Measurements from ENCODE around the gene TTC32.

TTC32 gene

DNA sequence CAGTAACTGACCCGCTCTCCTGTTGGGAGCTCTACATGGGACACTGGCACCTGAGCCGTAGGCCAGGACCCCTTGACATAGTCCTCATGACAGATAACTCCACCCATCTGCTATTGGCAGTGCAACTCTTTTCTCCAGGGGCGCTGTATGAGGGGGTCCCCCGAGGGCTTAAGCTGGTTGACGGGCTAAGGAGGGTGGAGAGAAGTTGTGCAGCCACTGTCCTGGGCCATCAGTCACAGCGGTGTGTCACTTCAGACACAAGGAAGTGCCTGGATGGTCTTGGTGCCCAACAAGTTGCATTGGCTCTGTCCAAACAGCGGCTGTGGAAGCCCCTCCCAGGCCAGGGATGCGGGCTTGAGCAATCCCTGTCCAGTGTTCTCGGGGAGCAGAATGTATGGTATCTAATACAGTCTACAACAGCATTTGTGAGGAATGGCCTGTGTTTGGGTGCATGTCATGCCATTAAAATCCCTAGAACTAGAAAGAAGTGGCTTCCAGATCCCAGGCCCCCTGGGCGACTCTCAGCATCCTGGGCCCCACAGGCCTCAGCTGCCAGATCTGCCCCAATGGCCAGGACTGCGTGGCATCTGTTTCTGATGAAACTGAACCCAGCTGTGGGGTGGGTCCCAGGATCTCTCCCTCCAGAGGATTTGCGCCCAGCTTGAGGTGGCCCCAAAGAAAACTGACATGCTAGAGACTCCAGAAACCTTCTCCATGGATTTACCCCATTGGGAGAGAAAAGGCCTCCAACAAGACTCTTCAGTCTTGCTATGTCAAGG lies 23.3 kb downstream of the TTC32 start:
- no peak overlapping the region for H3K4me3 ChIP-seq (ENCODE audit: control insufficient read depth, low read depth, low read length)
- TF ChIP-seq CTCF (IDR thresholded peaks at IDR 0.05; ENCODE audit: control insufficient read depth, insufficient read depth, low read depth, low read length, missing control alignments), result no peak
- DNase-seq (ENCODE audit: low read depth), result no peak

- H3K4me3 ChIP-seq (ENCODE audit: control insufficient read depth, low read depth, low read length), result no peak overlapping the region
- DNase-seq (ENCODE audit: low read depth), result no peak
- no peak for TF ChIP-seq CTCF (IDR thresholded peaks at IDR 0.05; ENCODE audit: control insufficient read depth, insufficient read depth, low read depth, low read length, missing control alignments)
Measured at GRCh38 chr2:19876751-19877150, 25.0 kb downstream of the TTC32 start.

- H3K4me3 ChIP-seq (ENCODE audit: control insufficient read depth, low read depth, low read length), result no peak overlapping the region
- DNase-seq (ENCODE audit: low read depth), result no peak
- no peak for TF ChIP-seq CTCF (IDR thresholded peaks at IDR 0.05; ENCODE audit: control insufficient read depth, insufficient read depth, low read depth, low read length, missing control alignments)
Measured at GRCh38 chr2:19875280-19875679, 26.5 kb downstream of the TTC32 start.

DNA sequence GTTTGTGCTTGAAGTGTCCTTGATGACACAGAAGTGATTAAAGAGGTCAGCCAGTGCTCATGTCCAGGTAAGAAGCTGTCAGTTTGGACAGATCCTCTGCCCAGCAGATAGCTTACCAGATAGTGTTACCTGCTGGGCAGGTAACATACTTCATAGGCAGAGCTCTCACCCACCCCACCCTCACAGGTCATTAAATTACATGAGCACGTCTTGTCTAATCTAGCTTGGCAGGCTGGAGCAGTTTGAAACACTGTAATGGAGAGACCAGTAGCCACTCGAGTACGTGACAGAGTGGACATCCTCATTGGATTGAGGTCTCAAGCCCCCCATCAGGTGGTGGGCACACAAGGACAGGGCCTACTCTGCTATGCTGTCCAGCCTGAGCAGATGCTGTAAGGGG lies 27.1 kb downstream of the TTC32 start:
- TF ChIP-seq CTCF (IDR thresholded peaks at IDR 0.05; ENCODE audit: control insufficient read depth, insufficient read depth, low read depth, low read length, missing control alignments), result no peak
- no peak for DNase-seq (ENCODE audit: low read depth)
- no peak overlapping the region for H3K4me3 ChIP-seq (ENCODE audit: control insufficient read depth, low read depth, low read length)

- H3K4me3 ChIP-seq (ENCODE audit: control insufficient read depth, low read depth, low read length), result no peak overlapping the region
- no peak for TF ChIP-seq CTCF (IDR thresholded peaks at IDR 0.05; ENCODE audit: control insufficient read depth, insufficient read depth, low read depth, low read length, missing control alignments)
- no peak for DNase-seq (ENCODE audit: low read depth)
Measured at GRCh38 chr2:19873014-19873413, 28.8 kb downstream of the TTC32 start.

DNA sequence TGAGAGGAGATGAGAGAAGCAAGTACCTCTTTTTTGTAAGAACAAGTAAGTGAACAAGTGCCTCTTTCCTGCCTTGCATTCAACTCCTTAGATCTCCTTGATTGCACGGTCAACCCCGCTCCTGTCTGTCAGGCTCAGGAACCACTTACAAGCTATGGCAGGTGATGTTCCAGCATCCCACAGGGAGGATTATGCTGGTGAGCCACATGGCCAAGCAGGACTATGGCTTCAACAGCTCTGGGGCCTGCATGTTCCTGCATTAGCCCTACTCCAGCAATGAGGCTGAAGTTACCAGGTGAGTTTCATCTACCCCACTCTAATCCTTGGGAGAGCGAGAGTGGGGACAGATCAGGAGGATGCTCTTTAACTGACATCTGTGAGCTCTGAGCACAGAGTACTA lies 29.5 kb downstream of the TTC32 start:
- no peak for DNase-seq (ENCODE audit: low read depth)
- no peak overlapping the region for H3K4me3 ChIP-seq (ENCODE audit: control insufficient read depth, low read depth, low read length)
- TF ChIP-seq CTCF (IDR thresholded peaks at IDR 0.05; ENCODE audit: control insufficient read depth, insufficient read depth, low read depth, low read length, missing control alignments), result no peak

Measured in AG09309 (cell line).